NCI-H510A treated with DMSO at 0.1 percent for 48 hours (cell line): ENCODE results near the gene PTGR2.
"Not testable (repeated sequence)": the region's sequence is repeated elsewhere in the genome, so short reads cannot be mapped to it uniquely, and the experiment has no call there.

Experiments used
- DNase-seq: peaks from one replicate; lab custom pipeline; 2025; lab: John Stamatoyannopoulos, UW

Gene PTGR2

DNA sequence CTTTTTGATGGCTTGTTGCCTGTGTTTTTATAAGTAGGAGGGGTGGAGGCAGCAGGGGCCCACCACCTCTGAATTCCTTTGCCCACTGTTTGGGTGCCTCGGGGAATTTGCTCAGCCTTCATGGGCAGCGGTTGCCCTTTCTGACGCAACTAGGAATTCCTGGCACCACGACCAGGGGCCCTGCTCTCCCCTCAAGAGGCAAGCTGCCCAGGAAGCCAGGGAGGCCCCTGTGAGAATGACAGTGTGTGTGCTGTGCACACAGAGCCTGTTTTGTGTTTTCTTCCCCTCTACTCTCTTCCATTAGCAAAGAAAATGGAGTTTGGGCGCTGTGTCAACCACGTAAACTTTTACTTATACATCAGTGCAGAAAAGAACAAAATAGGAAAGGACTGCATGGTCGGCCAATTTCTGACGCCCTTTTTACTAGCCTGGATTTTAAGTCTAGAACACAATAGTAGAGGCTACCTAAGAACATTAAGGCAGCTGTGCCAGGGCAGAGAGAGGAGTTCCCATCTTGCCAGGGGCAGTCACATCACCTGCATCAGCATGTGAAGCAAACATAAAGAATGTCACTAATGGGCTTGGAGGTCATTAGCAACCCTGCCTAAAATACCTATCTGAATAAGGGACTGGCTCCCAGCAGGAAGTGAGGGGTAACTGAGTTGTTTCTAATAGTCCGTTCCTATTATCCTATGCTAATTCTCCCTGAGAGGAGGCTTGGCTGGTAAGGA, 17.9 kb upstream of the PTGR2 start:
- no peak for DNase-seq

DNA sequence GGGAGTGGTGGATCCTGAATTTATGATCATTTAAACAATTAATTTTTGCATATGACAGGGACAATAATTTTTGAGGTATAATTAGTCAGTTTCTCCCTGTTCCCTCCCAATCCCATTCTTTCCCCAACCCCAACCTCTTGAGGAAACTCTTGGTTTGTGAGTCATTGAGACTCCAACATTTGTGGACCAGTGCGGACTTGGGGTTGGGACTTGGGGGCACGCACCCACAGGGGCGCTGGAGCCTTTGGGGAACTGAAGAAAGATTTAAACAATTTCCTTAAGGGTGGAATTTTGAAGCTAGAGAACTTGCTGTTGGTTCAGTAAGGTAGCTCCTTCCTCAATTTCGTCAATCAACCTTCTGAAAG, 17.4 kb upstream of the PTGR2 start:
- no peak for DNase-seq

DNA sequence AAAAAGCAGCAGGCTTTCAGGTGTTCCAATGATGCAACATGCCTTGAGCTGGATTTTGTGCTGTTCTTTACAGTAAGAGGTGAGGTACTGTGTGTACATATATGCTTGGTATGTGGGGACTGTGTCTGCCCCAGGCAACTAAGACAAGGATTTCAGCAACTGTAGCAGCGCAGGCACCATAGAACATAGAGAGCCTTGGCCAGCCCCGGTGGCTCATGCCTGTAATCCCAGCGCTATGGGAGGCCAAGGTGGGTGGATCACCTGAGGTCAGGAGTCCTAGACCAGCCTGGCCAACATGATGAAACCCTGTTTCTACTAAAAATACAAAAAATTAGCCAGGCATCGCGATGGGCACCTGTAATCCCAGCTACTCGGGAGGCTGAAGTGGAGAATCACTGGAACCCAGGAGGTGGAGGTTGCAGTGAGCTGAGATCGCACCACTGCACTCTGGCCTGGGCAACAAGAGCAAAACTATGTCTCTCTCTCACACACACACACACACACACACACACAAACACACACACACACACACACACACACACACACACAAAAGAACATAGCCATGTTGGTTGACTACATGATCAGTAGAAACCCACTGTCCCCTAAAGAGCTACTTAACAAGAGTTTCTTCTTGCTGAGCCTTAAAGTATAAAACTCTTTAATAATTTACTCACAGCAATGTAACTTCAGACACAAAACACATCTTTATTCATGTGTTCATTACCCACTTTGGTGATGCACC, 13.2 kb upstream of the PTGR2 start:
- DNase-seq = not testable (repeated sequence)

DNA sequence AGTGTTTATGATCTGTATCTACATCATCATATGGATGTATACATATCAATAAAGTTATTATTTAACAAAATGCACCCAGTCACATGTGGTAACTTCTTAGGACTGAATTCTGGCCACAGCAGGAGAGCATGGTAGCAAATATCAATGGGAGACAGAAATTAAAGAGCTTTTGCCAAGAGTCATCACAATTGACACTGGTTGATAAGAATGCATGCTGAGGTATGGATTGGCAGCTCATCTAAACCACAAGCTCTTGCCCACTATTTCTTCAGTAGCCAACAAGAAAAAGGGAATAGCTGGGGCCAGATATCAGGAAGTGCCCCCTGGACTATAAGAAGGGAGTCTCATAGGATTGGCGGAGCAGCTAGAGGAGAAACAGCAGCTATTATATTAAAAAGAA, 9.4 kb upstream of the PTGR2 start:
- no peak for DNase-seq

DNA sequence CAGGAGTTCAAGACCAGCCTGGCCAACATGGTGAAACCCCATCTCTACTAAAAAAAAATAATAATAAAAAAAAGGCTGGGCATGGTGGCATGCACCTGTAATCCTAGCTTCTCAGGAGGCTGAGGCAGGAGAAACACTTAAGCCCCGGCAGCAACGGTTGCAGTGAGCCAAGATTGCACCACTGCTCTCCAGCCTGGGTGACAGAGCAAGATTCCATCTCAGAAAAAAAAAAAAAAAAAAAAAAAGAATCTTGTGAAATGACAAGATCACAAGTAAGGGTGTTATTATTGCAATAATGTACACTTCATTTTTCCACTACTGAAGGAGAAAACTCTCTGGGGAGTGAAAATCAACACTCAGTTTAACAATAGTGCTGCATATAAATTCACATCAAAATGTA, 8.8 kb upstream of the PTGR2 start:
- no peak for DNase-seq

DNA sequence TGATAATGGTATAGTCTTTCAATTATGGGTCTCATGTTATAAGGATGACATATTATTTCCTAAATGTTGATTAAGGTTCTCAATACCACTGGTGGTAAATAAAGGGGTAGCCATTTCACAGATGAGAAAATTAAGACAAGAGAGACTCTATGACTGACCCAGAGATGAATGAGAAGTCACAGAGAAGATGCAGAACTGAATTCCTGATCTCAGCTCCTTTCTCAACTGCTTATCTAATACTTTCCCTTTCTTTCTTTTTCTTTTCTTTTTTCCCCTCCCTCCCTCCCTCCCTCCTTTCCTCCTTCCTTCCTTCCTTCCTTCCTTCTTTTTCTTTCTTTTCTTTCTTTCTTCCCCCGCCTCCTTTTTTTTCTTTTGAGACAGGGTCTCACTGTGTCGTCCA, 8.3 kb upstream of the PTGR2 start:
- no peak for DNase-seq

DNA sequence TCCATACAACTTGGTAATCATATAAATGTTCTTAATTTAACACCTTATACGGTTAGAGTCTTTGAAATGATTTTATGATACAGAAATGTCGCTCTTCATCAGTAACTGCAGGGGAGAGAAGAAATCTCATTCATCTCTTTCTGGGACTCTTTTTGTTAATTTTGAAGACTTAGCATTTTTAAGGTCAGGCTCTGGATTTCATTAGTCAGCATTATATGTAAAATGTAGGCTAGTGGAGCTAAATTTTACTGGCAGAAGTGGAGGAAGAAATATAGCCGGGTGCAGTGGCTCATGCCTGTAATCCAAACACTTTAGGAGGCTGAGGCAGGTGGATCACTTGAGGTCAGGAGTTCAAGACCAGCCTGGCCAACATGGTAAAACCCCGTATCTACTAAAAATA, 4.7 kb upstream of the PTGR2 start:
- no peak for DNase-seq

DNA sequence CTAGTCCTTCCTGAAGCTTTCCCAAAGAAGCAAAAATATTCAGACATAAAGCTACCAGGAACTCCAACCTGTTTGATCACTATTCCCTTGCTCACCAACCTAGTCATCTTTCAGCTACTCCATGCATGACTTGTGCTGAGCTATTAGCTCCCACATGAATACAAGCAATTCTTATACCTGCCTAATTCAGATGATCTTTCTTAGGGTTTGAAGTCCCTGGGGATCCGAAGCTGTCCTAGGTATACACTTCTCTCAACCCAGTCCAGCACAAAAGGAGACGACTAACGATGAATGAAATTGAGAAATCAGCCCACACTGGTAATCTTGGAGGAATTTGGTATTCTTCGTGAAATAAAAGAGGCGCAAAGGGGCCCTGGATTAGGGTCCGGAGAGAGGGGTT, 631 bp upstream of the PTGR2 start:
- no peak for DNase-seq

DNA sequence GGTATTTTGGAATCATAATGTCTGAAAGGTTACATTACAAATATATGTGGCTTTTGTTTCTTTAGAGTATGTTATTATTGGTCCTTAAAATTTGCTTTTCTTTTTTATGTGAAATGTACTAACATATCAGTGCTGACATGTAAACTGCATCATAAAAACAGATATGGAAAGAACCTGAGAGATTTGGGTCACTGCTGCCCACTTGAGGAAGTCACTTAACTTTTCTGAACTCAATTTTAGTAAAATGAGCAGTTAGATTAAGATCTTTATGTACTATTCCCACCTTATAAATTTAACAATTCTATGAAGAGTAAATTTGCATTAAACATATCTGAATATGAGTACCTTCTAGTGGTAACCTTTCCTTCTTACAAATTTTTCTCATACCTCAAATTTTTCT, 7.5 kb downstream of the PTGR2 start:
- no peak for DNase-seq

DNA sequence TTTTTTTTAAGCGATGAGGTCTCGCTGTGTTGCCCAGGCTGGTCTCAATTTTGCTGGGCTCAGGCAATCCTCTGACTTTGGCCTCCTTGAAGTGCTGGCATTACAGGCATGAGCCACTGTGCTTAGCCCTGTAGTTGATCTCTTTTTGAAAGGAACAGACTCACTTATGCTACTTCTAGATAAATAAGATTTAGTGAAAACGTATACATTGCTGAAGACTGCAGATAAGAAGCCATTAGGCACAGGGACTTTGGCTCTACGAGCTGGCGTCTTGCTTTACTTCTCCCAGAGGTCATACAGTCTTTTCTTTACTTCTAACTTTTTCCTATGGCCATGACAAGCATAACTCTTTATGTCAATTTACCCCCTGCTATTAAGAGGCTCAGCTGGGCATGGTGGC, 9.4 kb downstream of the PTGR2 start:
- no peak for DNase-seq

DNA sequence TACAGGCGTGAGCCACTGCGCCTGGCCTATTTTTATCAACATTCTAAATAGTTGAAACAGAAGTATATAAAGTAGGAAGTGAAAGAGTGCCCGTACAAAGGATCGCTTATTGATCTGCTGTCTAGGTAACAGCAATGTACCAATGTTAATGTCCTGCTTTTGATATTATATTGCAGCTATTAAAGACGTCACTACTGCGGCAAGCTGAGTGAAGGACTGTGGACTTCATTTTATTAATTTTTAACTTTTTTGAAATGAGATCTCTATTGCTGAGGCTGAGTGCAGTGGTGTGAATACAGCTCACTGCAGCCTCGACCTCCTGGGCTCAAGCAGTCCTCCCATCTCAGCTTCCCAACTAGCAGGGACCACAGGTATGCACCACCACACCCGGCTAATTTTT, 10.8 kb downstream of the PTGR2 start:
- DNase-seq = no peak

DNA sequence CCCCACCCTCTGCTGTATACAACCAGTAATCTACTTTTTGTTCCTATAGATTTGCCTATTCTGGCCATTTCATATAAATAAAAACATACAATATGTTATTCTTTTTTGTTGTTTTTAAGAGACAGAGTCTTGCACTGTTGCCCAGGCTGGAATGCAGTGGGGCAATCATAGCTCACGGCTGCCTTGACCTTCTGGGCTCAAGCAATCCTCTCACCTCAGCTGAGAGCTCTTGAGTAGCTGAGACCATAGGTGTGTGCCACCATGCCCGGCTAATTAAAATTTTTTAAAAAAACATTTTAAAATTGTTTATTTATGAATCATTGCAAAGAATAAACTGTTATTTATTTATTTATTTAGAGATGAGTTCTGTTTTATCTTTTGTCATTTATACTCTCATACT, 11.6 kb downstream of the PTGR2 start:
- DNase-seq = no peak

DNA sequence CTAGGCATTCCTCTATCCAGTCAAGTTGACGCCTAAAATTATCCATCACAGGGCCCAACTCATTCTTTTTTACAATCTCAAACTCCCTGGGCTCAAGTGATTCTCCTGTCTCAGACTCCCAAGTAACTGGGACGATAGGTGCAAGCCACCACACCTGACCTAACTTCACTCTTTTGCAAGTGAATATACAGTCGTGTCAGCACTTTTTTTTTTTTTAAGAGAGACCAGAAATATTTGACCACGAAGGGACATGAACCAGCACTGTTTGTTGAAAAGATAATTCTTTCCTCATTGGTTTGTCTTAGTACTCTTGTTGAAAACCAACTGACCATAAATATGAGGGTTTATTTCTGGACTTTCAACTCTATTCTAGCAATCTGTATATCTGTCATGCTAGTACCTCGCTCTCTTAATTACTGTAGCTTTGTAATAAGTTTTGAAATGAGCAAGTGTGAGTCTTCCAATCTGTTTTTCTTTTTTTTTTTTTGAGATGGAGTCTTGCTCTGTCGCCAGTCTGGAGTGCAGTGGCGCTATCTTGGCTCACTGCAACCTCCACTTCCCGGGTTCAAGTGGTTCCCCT, 14.0 kb downstream of the PTGR2 start:
- DNase-seq = no peak

DNA sequence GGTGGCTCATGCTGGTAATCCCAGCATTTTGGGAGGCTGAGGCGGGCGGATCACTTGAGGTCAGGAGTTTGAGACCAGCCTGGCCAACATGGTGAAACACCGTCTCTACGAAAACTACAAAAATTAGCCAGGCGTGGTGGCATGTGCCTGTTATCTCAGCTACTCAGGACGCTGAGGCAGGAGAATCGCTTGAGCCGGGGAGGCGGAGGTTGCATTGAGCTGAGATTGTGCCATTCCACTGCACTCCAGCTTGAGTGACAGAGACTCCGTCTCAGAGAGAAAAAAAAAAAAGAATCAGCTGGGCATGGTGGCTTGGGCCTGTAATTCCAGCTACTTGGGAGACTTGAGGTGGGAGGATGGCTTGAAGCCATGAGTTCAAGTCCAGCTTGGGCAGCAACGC, 18.1 kb downstream of the PTGR2 start:
- not testable (repeated sequence) for DNase-seq

DNA sequence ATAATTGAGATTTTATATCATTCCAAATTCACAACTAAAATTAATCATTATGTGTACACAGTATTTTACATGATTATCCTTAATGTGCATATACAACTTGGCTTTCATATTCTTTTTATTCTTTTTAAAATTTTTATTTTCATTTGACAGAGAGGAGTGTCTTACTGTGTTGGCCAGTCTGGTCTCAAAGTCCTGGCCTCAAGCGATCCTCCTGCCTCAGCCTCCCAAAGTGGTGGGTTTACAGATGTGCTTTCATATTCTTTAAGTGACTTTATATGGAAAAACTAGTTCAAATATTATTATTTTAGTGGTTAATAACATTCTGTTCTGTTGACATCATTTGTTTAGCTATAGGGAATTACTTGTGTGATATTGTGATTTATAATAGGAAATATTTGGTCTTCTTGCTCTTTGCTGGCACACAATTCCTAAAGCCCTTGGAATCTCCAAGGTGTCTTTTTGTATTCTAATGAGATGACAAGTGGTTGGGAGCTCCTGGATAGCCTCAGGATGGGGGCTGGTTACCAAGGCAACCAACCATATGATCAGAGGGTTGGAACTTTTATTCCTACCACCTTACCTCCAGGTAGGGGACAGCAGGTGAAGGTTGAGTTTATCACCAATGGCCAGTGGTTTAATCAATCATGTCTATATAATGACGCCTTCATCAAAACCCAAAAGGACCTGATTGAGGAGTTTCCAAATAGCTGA, 19.0 kb downstream of the PTGR2 start:
- no peak for DNase-seq

DNA sequence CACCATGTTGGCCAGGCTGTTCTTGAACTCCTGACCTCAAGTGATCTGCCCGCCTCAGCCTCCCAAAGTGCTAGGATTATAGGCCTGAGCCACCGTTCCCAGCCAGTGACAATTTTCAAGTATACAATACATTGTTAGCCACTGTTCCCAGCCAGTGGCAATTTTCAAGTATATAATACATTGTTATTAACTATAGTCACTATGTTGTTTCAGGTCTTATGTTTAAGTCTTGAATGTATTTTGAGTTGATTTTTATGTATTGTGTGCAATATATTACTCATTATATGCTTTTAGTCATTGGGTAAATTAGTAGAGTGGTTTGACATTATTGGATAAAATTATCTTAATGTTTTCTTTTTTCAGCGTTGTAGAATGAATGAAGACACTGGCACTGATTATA, 22.0 kb downstream of the PTGR2 start:
- no peak for DNase-seq

DNA sequence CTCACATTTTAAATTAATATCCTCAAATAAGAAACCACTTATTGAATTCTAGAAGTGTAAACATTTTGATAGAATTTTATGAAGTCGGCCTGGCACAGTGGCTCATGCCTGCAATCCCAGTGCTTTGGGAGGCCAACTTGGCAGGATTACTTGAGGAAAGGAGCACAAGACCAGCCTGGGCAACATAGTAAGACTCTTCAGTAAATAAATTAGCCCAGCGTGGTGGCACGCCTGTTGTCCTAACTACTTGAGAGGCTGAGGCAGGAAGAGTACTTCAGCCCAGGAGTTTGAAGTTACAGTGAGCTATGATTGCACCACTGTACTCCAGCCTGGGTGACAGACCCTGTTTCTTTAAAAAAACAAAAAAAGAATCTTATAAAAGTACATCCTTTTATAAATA, 26.2 kb downstream of the PTGR2 start:
- DNase-seq = no peak

DNA sequence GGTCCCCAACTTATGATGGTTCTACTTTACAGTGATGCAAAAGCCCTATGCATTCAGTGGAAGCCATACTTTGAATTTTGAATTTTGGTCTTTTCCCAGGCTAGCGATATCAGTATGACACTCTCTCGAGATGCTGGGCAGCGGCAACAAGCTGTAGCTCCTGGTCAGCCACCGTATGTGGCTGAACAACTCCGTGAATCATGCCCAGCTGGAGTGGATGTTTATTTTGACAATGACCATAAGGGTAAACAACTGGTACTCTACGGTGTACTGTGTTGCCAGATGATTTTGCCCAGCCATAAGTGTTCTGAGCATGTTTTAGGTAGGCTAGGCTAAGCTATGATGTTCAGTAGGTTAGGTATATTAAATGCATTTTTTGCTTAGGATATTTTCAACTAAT, 26.8 kb downstream of the PTGR2 start:
- DNase-seq = no peak

DNA sequence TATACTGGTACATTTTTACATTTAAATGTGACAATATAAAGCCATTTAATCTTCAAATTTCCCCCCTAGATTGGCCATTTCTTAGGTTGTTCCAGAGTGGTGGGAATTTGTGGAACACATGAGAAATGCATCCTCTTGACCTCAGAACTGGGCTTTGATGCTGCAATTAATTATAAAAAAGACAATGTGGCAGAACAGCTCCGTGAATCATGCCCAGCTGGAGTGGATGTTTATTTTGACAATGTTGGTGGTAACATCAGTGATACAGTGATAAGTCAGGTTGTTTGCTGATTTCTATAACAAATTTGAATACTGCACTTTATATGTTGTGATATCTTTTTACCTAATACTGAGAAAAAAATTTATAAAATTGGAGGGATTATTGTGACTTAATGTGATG, 27.4 kb downstream of the PTGR2 start:
- DNase-seq = no peak

DNA sequence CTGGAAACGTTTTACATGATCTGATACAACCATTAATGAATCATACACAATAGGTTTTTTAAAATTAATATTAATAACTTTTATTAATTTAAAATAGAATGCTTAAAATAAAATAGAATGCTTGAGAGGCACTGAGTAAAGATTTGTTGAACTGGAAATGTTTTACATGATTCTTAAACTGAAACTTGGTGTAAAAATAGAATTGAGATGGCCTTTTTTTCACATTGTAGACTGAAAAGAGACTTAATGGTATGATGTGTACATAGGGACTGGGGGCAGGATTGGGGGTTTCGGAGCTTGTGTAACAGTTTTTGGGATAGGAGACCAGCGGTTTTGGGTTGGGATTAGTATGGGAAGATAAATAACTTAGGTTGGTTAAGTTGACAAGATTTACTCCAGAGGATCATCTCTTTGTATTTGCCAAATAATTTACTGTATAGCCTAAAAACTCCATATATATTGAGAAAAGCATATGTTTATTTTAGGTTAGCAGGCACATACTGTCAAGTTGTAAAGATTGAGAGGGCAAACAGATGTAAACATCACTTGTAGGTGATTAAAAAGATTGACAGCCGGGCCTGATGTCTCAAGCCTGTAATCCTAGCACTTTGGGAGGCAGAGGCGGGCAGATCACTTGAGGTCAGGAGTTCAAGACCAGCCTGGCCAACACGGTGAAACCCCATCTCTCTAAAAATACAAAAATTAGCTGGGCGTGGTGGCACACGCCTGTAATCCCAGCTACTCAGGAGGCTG, 33.0 kb downstream of the PTGR2 start:
- DNase-seq = no peak

DNA sequence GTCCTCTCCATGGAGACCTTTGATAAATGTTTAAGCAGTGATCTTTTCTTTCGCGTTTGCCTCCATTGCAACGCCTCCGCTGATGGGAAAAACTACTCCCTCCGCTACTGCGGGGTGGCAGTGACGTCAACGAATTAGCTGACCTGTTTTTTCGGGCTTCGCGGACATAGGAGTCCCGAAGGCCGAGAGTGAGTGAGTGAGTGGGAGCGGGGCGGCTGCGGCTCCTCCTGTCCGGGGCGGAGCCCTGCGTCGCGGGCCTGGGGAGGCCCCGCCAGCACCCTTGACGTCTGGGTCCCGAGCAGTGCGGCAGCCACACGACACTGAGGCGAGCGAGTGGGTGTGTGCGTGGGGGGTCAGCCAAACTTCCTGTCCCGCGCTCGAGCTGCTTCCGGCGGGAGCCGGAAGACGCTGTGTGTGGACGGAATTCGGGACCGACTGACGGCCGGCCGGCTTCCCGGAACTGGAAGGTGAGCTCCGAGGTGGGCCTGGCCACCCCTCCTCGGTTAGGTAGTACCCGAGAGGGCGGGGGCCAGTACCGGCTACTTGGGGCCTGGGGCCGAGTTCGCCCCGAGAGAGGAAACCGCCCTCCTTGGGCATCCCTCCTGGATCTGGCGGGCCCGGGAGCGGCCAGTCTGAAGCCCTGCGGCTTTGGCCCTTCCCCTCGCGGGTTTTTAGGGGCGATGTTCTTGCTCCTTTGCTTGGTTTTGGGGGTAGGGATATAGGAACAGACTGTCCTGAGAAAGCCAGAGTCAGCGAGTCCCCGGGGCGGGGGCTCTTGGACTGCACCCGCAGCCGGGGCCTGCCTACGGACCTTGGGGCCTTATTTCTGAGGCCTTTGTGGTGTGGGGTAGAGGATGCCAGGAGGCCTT, 35.1 kb downstream of the PTGR2 start, which contains the start of gene ZNF410:
Gene ZNF410, plus strand, starts transcription at position 411 of the 869 bp plus-strand sequence. CDS start 5,317 bp downstream, outside the sequence.
- peak; percentile 87 for DNase-seq
